Naive thymus-derived CD8-positive, alpha-beta T cell (primary cell): Measurements from ENCODE around the gene CHPT1. TPM values are rescaled to one million over a fixed set of nuclear protein-coding genes. Genes with fewer than 3 reads are reported as not detected.
"Not testable (repeated sequence)": the region's sequence is repeated elsewhere in the genome, so short reads cannot be mapped to it uniquely, and the experiment has no call there.

ENCODE experiments used
- ATAC-seq, 2 donors: fragments of 150-1000 bp; cut with Tn5 transposase in 1 of 2; sonication (Bioruptor Pico), chemical (Tn5 transposase) in 1 of 2; 1 replicate in 1 of 2; 2 replicates in 1 of 2; pipeline ENCODE4 v1.10.0; 2021; ENCODE audit warnings: mild to moderate bottlenecking in 2 of 2, moderate library complexity in 2 of 2
- POLR2A ChIA-PET: fragments of 350-600 bp; sonication (Branson Sonifier 250); formaldehyde crosslinking; loops from one replicate; lab custom pipeline; 2021; ENCODE audit warnings: antibody characterized with exemption; lab: Charles Lee
- DNase-seq, 10 donors: peaks; one replicate each; pipeline versions ENCODE4 v3.0.0 to v3.0.0-alpha.2; 2020 to 2022
- H3K27ac Mint-ChIP-seq, 10 donors: one replicate each; pipeline ENCODE4 v1.8.0; 2020 to 2022; ENCODE audit warnings: mild to moderate bottlenecking in 10 of 10, mixed read lengths in 10 of 10, moderate library complexity in 4 of 10, inconsistent platforms in 1 of 10
- H3K27me3 Mint-ChIP-seq, 5 donors: one replicate each; pipeline ENCODE4 v1.8.0; 2021 to 2022; ENCODE audit warnings: mixed read lengths in 5 of 5
- H3K36me3 Mint-ChIP-seq, 3 donors: one replicate each; pipeline ENCODE4 v1.8.0; 2020 to 2022; ENCODE audit warnings: mixed read lengths in 3 of 3, mild to moderate bottlenecking in 2 of 3, inconsistent platforms in 1 of 3
- H3K4me1 Mint-ChIP-seq, 4 donors: one replicate each; pipeline ENCODE4 v1.8.0; 2021 to 2022; ENCODE audit warnings: mixed read lengths in 4 of 4
- H3K4me3 Mint-ChIP-seq, 10 donors: one replicate each; pipeline ENCODE4 v1.8.0; 2020 to 2022; ENCODE audit warnings: mild to moderate bottlenecking in 10 of 10, mixed read lengths in 10 of 10, moderate library complexity in 6 of 10, inconsistent platforms in 1 of 10
- H3K9me3 Mint-ChIP-seq, 9 donors: one replicate each; pipeline ENCODE4 v1.8.0; 2020 to 2022; ENCODE audit warnings: mixed read lengths in 9 of 9, mild to moderate bottlenecking in 3 of 9, inconsistent platforms in 1 of 9, moderate library complexity in 1 of 9
- polyA plus RNA-seq, 3 donors: library from polyadenylated mRNA; unstranded; fragments of 300-500 nt; fragmentation: Illumina TruSeq; gene quantifications; one replicate each; pipeline ENCODE4 v1.2.3, GENCODE V29; 2021
- total RNA-seq, 8 experiments: library from RNA in 2 of 8; stranded (reverse) in 2 of 8; gene quantifications; one replicate each; pipeline ENCODE4 v1.2.3 and lab custom pipeline; 2021 to 2026

The CHPT1 gene
- total and polyA plus RNA-seq, 5 experiments from 2014 or later: 5.4 to 33.6 (median 17.9) TPM

DNA sequence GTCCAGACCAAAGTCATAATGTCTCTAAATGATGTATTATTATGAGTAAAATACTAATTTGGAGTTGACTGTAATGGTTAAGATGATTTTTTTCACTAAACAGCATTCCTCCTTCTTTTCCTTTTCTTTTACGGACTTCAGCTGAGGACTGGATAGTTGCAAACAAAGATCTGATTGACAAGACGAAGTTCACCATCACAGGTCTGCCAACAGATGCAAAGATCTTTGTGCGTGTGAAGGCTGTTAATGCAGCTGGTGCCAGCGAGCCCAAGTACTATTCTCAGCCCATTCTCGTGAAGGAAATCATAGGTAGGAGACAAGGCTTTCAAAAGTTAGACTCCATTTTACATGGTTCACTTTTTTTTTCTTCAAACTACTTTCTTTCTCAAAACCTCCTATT lies 29.8 kb upstream of the CHPT1 start:
- ATAC-seq (no peak), DNase-seq (no peak)
- POLR2A ChIA-PET: interaction anchor here (0.6 kb wide), 1 partner anchor 91 kb away, joined by 3 read pairs; no protein-coding TSS in a partner anchor
- peaks cover 14 to 26% (median 25%) of the 10 kb centered on the region in 4 donors for H3K4me1 Mint-ChIP-seq
- H3K9me3 Mint-ChIP-seq: no peaks in the 10 kb centered on the region
- peaks cover 2 to 12% (median 7%) of the 10 kb centered on the region in 5 donors for H3K27me3 Mint-ChIP-seq
- H3K4me3 Mint-ChIP-seq: no peak overlapping the region
- H3K36me3 Mint-ChIP-seq: no peaks in the 10 kb centered on the region
- peak overlapping the region in 1 of 10 donors; percentile 56 for H3K27ac Mint-ChIP-seq

DNA sequence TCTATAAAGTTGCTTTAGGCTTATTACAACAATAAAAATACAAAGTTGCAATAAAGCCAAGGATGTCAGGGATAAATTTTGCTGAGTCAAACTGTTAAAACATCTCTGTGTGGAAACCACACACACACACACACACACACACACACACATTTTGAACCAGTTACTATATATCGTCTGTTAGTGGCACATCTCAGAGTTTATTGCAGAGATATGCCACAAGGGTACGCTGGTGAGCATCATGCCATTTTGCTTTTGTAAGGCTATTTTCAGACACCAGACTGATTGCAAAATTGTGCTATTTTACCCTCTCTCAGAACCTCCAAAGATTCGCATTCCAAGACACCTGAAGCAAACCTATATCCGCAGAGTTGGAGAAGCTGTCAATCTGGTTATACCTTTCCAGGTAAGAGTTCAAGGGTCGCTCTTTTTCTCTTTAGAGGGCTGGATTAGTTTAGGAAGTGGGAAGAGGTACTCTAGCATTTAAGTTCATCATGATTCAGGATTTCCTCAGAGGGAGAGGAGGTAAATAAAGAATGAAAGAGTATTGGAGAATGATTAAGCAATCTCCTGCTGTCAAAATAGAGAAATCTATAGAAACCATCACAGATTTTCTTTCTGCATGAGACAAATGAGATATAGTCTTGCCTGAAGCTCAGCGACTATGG lies 27.3 kb upstream of the CHPT1 start:
- Mint-ChIP-seq H3K4me1 (peaks cover 14 to 26% (median 25%) of the 10 kb centered on the region in 4 donors), H3K27ac (peak overlapping the region in 6 of 10 donors; percentile 4 to 66 (median 34)), H3K9me3 (no peaks in the 10 kb centered on the region), H3K27me3 (peaks cover 2 to 12% (median 7%) of the 10 kb centered on the region in 5 donors), H3K36me3 (no peaks in the 10 kb centered on the region), H3K4me3 (peak overlapping the region in 3 of 10 donors; percentile 48 to 53 (median 52))
- DNase-seq: peak in 8 of 10 donors; percentile 9 to 64 (median 44)
- peak; percentile 63 to 65 for ATAC-seq
- POLR2A ChIA-PET: interaction anchor here (0.6 kb wide), 1 partner anchor 53 kb away, joined by 3 read pairs; no protein-coding TSS in a partner anchor

DNA sequence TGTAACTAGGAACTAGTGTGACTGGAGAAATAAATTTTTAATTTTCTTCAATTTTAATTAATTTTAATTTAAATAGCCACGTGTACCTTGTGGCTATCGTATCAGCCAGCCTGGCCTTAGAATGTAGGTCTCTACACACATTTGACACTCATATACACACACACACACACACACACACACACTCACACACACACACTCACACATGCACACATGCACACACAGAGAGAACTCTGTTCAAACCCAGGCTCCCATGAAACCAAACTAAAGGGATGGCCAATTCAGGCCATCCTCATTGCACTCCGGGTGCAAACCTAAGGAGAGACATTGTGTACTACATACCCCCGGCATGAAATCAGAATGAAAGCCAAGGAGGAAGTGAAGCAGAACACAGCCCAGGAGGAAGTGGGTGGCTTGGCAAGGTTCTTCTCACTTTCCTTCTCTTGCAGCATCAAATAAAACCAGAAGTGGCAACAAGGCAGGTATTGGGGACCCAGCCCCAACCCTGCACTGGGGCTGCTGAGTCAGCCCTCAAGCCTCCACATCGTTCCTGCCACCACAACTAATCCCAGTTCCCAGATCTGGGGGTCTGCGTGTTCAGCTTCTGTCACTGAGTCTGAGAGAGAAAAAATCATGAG lies 26.2 kb upstream of the CHPT1 start:
- peaks cover 14 to 26% (median 25%) of the 10 kb centered on the region in 4 donors for H3K4me1 Mint-ChIP-seq
- peaks cover 2 to 6% (median 3%) of the 10 kb centered on the region in 5 donors for H3K27me3 Mint-ChIP-seq
- POLR2A ChIA-PET: interaction anchor here (0.6 kb wide), 1 partner anchor 52 kb away, joined by 3 read pairs; no protein-coding TSS in a partner anchor
- peak; percentile 85 to 90 for ATAC-seq
- H3K27ac Mint-ChIP-seq: peak overlapping the region; percentile 33 to 94 (median 88)
- peak overlapping the region; percentile 60 to 84 (median 78) for H3K4me3 Mint-ChIP-seq
- no peaks in the 10 kb centered on the region for H3K9me3 Mint-ChIP-seq
- H3K36me3 Mint-ChIP-seq: no peaks in the 10 kb centered on the region
- peak in 8 of 10 donors; percentile 9 to 70 (median 44) for DNase-seq

DNA sequence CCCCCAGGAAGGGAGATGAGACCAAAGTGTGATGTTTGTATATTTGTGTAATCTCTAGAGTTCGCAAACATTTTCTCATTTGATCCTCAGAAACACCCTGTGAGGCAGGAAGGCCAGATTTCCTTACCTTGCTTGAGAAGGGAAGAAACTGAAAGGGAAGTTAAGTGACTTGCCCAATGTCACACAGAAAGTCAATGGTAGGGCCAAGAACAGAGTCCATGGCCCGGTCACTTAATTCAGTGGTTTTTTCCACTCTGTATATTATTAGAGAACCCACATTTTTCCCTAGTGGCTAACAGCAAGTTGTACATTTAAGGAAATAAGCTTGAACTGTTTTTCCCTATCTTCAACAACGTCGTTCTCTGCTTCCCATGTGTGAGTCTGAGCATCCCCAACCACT lies 25.6 kb upstream of the CHPT1 start:
- Mint-ChIP-seq H3K9me3 (no peaks in the 10 kb centered on the region), H3K27me3 (peaks cover 0 to 2% (median 0%) of the 10 kb centered on the region in 5 donors), H3K4me3 (peak overlapping the region; percentile 60 to 84 (median 78)), H3K4me1 (peaks cover 12 to 26% (median 25%) of the 10 kb centered on the region in 4 donors), H3K27ac (peak overlapping the region in 7 of 10 donors; percentile 33 to 92 (median 82)), H3K36me3 (no peaks in the 10 kb centered on the region)
- ATAC-seq (no peak), DNase-seq (no peak)
- POLR2A ChIA-PET: interaction anchor here (1.1 kb wide), 1 partner anchor 27 kb away, joined by 3 read pairs; no protein-coding TSS in a partner anchor

- no peak for ATAC-seq
- H3K27me3 Mint-ChIP-seq: peaks cover 0 to 6% (median 0%) of the 10 kb centered on the region in 5 donors
- H3K27ac Mint-ChIP-seq: no peak overlapping the region
- POLR2A ChIA-PET: no interaction called here
- no peak overlapping the region for H3K4me3 Mint-ChIP-seq
- H3K9me3 Mint-ChIP-seq: no peaks in the 10 kb centered on the region
- no peak for DNase-seq
- peaks cover 8 to 18% (median 17%) of the 10 kb centered on the region in 4 donors for H3K4me1 Mint-ChIP-seq
- no peaks in the 10 kb centered on the region for H3K36me3 Mint-ChIP-seq
These were observed 21.9 kb upstream of the CHPT1 start for GRCh38 chr12:101675555-101675954.

GRCh38 chr12:101676497-101676896 lies 20.9 kb upstream of the CHPT1 start:
- H3K36me3 Mint-ChIP-seq, POLR2A ChIA-PET, H3K4me1 Mint-ChIP-seq, H3K27ac Mint-ChIP-seq, ATAC-seq, H3K27me3 Mint-ChIP-seq, H3K9me3 Mint-ChIP-seq, DNase-seq, H3K4me3 Mint-ChIP-seq: not testable (repeated sequence)

DNA sequence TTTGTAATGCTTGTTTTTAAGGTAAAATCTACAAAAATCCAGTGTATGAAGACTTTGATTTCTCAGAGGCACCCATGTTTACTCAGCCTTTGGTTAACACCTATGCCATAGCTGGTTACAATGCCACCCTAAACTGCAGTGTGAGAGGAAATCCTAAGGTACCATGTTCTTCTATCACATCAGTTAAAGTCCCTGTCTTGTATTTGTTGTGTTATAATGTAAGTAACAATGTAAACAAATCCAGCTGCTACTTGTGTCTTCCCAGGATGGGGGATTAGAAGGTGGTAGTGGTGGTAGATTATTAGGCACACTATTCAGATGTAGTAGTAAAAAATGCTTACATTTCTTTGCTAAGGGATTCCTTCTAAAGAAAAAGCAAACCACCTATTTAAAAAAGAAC lies 19.4 kb upstream of the CHPT1 start:
- H3K4me1 Mint-ChIP-seq: no peaks in the 10 kb centered on the region
- no peaks in the 10 kb centered on the region for H3K36me3 Mint-ChIP-seq
- POLR2A ChIA-PET: no interaction called here
- ATAC-seq (no peak), DNase-seq (no peak)
- H3K27me3 Mint-ChIP-seq: peaks cover 0 to 6% (median 0%) of the 10 kb centered on the region in 5 donors
- H3K4me3 Mint-ChIP-seq: no peak overlapping the region
- no peaks in the 10 kb centered on the region for H3K9me3 Mint-ChIP-seq
- no peak overlapping the region for H3K27ac Mint-ChIP-seq

- Mint-ChIP-seq H3K4me3 (no peak overlapping the region), H3K27me3 (peaks cover 0 to 9% (median 9%) of the 10 kb centered on the region in 5 donors), H3K27ac (peak overlapping the region in 1 of 10 donors; percentile 8), H3K36me3 (no peaks in the 10 kb centered on the region), H3K9me3 (no peaks in the 10 kb centered on the region), H3K4me1 (no peaks in the 10 kb centered on the region)
- POLR2A ChIA-PET: no interaction called here
- ATAC-seq (no peak), DNase-seq (no peak)
These were observed 17.2 kb upstream of the CHPT1 start for GRCh38 chr12:101680240-101680639.

- H3K4me3 Mint-ChIP-seq: no peak overlapping the region
- DNase-seq (no peak), ATAC-seq (no peak)
- peak overlapping the region in 1 of 10 donors; percentile 8 for H3K27ac Mint-ChIP-seq
- no peaks in the 10 kb centered on the region for H3K4me1 Mint-ChIP-seq
- no peaks in the 10 kb centered on the region for H3K9me3 Mint-ChIP-seq
- peaks cover 0 to 9% (median 9%) of the 10 kb centered on the region in 5 donors for H3K27me3 Mint-ChIP-seq
- no peaks in the 10 kb centered on the region for H3K36me3 Mint-ChIP-seq
- POLR2A ChIA-PET: no interaction called here
These were observed 16.8 kb upstream of the CHPT1 start for GRCh38 chr12:101680647-101681046.

GRCh38 chr12:101681627-101682026 lies 15.8 kb upstream of the CHPT1 start:
- H3K4me1 Mint-ChIP-seq, DNase-seq, H3K9me3 Mint-ChIP-seq, ATAC-seq, POLR2A ChIA-PET, H3K4me3 Mint-ChIP-seq, H3K36me3 Mint-ChIP-seq, H3K27ac Mint-ChIP-seq: not testable (repeated sequence)
- H3K27me3 Mint-ChIP-seq: peaks cover 0 to 12% (median 9%) of the 10 kb centered on the region in 5 donors

DNA sequence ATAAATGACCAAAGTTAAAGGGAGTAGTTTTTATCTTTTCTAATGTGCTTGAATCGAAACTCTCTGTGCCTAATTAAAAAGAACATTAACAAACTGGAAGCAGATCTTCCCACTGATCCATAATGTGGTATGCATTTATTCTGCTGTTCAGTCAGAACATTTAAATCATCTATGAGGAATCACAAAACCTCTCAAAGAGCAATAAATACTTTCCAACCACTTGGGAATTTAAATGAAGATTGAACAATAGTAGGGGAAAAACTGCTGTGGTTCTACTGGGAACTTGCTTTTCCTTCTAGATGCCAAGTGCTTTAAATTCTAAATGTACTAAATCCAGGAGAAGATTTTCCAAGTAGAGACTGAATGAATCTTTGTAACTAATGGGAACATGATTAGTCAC lies 12.3 kb upstream of the CHPT1 start:
- Mint-ChIP-seq H3K36me3 (no peaks in the 10 kb centered on the region), H3K9me3 (no peaks in the 10 kb centered on the region), H3K27ac (no peak overlapping the region), H3K4me3 (no peak overlapping the region), H3K27me3 (peaks cover 0 to 10% (median 8%) of the 10 kb centered on the region in 5 donors), H3K4me1 (no peaks in the 10 kb centered on the region)
- POLR2A ChIA-PET: no interaction called here
- ATAC-seq (no peak), DNase-seq (no peak)

- Mint-ChIP-seq H3K4me3 (no peak overlapping the region), H3K9me3 (no peaks in the 10 kb centered on the region), H3K36me3 (no peaks in the 10 kb centered on the region), H3K4me1 (no peaks in the 10 kb centered on the region), H3K27me3 (peaks cover 0 to 11% (median 8%) of the 10 kb centered on the region in 5 donors), H3K27ac (no peak overlapping the region)
- ATAC-seq (no peak), DNase-seq (no peak)
- POLR2A ChIA-PET: no interaction called here
These were observed 11.3 kb upstream of the CHPT1 start for GRCh38 chr12:101686176-101686575.

DNA sequence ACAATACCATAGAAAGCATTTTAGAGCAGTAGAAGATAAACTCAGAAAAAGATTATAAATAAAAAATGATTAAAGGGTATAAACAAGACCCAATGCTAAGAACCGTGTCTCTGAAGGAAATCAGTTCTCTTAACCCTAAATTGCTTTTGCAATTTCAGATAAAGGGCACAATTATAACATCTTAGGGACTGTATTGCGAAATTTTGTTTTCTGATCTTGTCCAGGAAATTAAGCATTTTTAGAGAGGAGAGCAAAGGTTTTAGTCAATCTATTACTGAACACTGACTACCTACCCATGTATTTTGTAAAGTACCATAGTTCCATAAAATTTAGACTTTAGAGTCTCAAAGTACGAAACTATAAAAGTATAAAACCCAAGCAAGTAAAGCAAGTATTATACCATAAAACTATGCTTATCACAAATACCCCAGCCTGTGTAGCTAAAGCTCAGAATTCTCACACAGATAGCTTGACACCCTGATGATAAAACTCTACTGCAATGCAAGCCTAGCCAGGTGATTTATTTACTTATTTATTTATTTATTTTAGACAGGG lies 6.8 kb upstream of the CHPT1 start:
- no peak overlapping the region for H3K27ac Mint-ChIP-seq
- H3K4me3 Mint-ChIP-seq: no peak overlapping the region
- H3K9me3 Mint-ChIP-seq: no peaks in the 10 kb centered on the region
- peaks cover 0 to 4% (median 1%) of the 10 kb centered on the region in 4 donors for H3K4me1 Mint-ChIP-seq
- no peak for DNase-seq
- H3K27me3 Mint-ChIP-seq: peaks cover 0 to 4% (median 1%) of the 10 kb centered on the region in 5 donors
- ATAC-seq: no peak
- H3K36me3 Mint-ChIP-seq: peaks cover 0 to 2% (median 0%) of the 10 kb centered on the region in 3 donors
- POLR2A ChIA-PET: no interaction called here
